A549 treated with ZK216348 at 1 μM for 4 hours (cell line): ENCODE data around the gene PRAMEF14. TPM values are rescaled to one million over a fixed set of nuclear protein-coding genes. Genes with fewer than 3 reads are reported as not detected.

Source experiments
- total RNA-seq: library from RNA; stranded (reverse); fragments of 200-300 nt; extraction: Qiagen RNA extraction; gene quantifications from 5 replicates; pipeline ENCODE4 v1.2.3, GENCODE V29; 2022; ENCODE audit warnings: low read depth

PRAMEF14 gene, protein sequence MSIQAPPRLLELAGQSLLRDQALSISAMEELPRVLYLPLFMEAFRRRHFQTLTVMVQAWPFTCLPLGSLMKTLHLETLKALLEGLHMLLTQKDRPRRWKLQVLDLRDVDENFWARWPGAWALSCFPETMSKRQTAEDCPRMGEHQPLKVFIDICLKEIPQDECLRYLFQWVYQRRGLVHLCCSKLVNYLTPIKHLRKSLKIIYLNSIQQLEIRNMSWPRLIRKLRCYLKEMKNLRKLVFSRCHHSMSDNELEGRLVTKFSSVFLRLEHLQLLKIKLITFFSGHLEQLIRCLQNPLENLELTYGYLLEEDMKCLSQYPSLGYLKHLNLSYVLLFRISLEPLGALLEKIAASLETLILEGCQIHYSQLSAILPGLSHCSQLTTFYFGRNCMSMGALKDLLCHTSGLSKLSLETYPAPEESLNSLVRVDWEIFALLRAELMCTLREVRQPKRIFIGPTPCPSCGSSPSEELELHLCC
- total RNA-seq, result not detected in 5 replicates

DNA sequence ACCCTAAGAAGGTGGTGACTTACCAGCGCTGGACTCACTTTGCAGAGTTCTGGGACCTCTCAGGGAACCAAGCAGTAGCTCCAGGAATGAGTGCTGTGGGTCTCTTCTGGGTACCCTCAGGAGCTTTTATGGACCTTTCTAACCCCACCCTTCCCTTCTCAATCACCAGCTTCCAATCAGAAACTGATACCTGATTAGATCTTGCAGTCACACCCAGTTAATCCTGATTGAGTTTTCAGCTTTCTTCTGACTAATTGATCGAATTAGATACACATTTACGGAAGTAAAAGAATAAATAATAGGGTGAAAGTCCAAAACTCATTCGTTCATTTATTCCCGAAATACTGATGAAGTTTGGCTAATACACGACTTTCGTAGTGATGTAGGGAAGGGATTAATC is at the start of gene PRAMEF14:
TSS of gene PRAMEF14 (minus strand) at position 101 of the 400 bp plus-strand sequence. CDS start 1,820 bp downstream, outside the sequence.

DNA sequence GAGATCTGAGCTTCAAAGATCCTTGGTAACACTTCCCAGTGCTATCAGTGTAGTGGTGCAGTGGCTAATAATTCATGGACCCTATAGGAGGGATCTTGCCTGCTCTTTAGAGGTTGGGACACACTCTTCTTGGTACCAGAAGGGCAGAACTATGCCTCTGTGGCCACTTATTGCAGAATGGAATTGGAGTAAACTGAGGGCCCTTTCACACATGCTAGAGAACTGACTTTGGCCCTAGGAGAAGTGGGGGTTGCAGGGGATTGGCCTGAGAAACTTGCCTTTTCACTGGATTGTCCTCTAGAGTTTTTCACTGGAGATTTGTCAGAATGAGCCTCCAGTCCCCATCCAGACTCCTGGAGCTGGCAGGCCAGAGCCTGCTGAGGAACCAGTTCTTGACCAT is 42.4 kb upstream of the PRAMEF14 start, which contains the start of gene PRAMEF17:
TSS of gene PRAMEF17 (plus strand) at position 301 of the 400 bp plus-strand sequence. CDS start at position 327, 26 bp downstream.

DNA sequence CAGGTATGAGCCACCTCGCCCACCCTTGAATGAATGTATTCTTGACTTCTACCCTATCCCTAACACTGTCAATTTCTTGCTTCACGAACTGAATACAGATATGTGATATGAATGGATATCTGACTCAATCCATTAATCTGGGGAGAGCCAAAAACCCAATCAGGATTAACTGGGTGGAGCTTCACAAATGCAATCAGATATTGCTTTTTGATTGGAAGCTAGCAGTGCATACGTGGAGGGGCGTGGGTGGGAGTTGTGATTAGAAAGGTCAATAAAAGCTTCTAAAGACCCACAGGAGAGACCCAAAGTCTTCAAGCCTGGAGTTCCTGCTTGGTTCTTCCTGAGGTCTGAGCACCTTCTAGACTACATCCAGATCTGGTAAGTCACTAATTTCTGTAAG is 31.7 kb downstream of the PRAMEF14 start, which contains the start of gene PRAMEF15:
TSS of gene PRAMEF15 (plus strand) at position 301 of the 400 bp plus-strand sequence. CDS start 2,827 bp downstream, outside the sequence.

DNA sequence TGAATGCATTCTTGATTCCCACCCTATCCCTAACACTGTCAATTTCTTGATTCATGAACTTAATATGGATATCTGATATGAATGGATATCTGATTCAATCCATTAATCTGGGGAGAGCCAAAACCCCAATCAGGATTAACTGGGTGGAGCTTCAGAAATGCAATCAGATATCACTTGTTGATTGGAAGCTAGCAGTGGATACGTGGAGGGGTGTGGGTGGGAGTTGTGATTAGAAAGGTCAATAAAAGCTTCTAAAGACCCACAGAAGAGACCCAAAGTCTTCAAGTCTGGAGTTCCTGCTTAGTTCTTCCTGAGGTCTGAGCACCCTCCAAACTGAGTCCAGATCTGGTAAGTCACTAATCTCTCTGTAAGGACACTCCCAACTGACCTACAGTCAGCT is 43.7 kb downstream of the PRAMEF14 start, which contains the start of gene PRAMEF33:
TSS of gene PRAMEF33 (plus strand) at position 301 of the 400 bp plus-strand sequence. CDS start 2,416 bp downstream, outside the sequence.

Other genes with a start within 250 kb of the PRAMEF14 start
- not detected in 5 replicates for gene HNRNPCL2, start 230.3 kb downstream of the PRAMEF14 start, total RNA-seq
- not detected in 5 replicates for gene PRAMEF26, start 191.1 kb downstream of the PRAMEF14 start, total RNA-seq
- not detected in 5 replicates for gene HNRNPCL4, start 181.5 kb downstream of the PRAMEF14 start, total RNA-seq
- gene PRAMEF9, start 175.3 kb downstream of the PRAMEF14 start, total RNA-seq, result not detected in 5 replicates
- not detected in 5 replicates for gene PRAMEF13, start 145.7 kb downstream of the PRAMEF14 start, total RNA-seq
- gene PRAMEF18, start 121.0 kb downstream of the PRAMEF14 start, total RNA-seq, result not detected in 5 replicates
- gene PRAMEF5, start 92.9 kb downstream of the PRAMEF14 start, total RNA-seq, result not detected in 5 replicates
- gene PRAMEF8, start 62.0 kb downstream of the PRAMEF14 start, total RNA-seq, result 0.13 TPM in 1 of 5 replicates, not detected in the others
- gene PRAMEF33, start 43.6 kb downstream of the PRAMEF14 start, total RNA-seq, result not detected in 5 replicates
- not detected in 5 replicates for gene PRAMEF15, start 31.6 kb downstream of the PRAMEF14 start, total RNA-seq
- gene PRAMEF19, start 24.8 kb upstream of the PRAMEF14 start, total RNA-seq, result not detected in 5 replicates
- not detected in 5 replicates for gene PRAMEF17, start 42.5 kb upstream of the PRAMEF14 start, total RNA-seq
- not detected in 5 replicates for gene PRAMEF20, start 63.3 kb upstream of the PRAMEF14 start, total RNA-seq
- gene LRRC38, start 166.9 kb upstream of the PRAMEF14 start, total RNA-seq, result 0.11 TPM in 1 of 5 replicates, not detected in the others
- not detected in 5 replicates for gene PDPN, start 236.7 kb upstream of the PRAMEF14 start, total RNA-seq